Measurements from ENCODE around the gene LPCAT3. TPM values are rescaled to one million over a fixed set of nuclear protein-coding genes. Genes with fewer than 3 reads are reported as not detected.
A peak's percentile ranks its signal among the peaks of the same experiment; 100 is the strongest.

The LPCAT3 gene
- total and polyA plus RNA-seq, 2 of the 13 experiments (the other 11 are each of a cell fraction or from before 2014, with no cell fraction given) = 44.5 to 64.3 TPM

DNA sequence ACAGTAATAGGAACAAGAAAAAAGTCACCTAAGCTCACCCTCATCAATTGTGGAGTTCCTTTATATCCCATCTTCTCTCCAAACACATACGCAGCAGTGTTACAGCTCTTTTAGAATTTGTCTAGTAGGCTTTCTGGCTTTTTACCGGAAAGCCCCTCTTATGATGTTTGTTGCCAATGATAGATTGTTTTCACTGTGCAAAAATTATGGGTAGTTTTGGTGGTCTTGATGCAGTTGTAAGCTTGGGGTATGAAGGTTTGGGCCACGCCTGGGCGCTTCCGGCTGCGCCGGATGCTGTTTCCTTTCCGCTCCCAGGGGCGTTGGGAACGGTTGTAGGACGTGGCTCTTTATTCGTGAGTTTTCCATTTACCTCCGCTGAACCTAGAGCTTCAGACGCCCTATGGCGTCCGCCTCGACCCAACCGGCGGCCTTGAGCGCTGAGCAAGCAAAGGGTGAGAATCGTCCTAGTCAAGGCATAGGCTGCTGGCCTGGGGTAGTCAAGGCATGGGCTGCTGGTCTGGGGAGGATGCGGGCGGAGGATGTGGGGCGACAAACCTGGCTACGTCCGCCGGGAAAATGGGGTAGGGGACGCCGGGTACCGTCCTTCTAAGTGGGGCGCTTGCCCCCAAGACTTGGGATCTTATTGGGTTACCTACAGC is 74.4 kb downstream of the LPCAT3 start, which contains the start of the genes C12orf57 and RNU7-1 (continued):
- peak; percentile 27; the same call in 1 of the 2 replicates for TF ChIP-seq KLF12 (CRISPR knock-in tag; IDR thresholded peaks at IDR 0.05; ENCODE audit: borderline replicate concordance)
- TF ChIP-seq HNRNPUL1 (IDR thresholded peaks at IDR 0.05; ENCODE audit: low read depth, low read length) = no peak
- no peak; the same call in 1 of the 2 replicates for TF ChIP-seq ZNF138 (CRISPR knock-in tag; IDR thresholded peaks at IDR 0.05; ENCODE audit: low read depth)
- TF ChIP-seq ZNF530 (CRISPR knock-in tag; IDR thresholded peaks at IDR 0.05; ENCODE audit: low read depth) = no peak
- TF ChIP-seq HES4 (CRISPR knock-in tag; IDR thresholded peaks at IDR 0.05; ENCODE audit: borderline replicate concordance) = peak; percentile 32; the same call in 1 of the 2 replicates
- TF ChIP-seq ZNF446 (CRISPR knock-in tag; IDR thresholded peaks at IDR 0.05) = no peak
- TF ChIP-seq, protein P1, sequence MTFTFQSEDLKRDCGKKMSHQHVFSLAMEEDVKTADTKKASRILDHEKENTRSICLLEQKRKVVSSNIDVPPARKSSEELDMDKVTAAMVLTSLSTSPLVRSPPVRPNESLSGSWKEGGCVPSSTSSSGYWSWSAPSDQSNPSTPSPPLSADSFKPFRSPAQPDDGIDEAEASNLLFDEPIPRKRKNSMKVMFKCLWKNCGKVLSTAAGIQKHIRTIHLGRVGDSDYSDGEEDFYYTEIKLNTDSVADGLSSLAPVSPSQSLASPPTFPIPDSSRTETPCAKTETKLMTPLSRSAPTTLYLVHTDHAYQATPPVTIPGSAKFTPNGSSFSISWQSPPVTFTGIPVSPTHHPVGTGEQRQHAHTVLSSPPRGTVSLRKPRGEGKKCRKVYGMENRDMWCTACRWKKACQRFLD (CRISPR knock-in tag; IDR thresholded peaks at IDR 0.05; ENCODE audit: borderline replicate concordance) = no peak
- TF ChIP-seq ZNF619 (CRISPR knock-in tag; IDR thresholded peaks at IDR 0.05) = no peak
- peak; percentile 57; the same call in 1 of the 2 replicates for TF ChIP-seq ZMYM4 (CRISPR knock-in tag; IDR thresholded peaks at IDR 0.05)
- peak; percentile 76; the same call in 1 of the 2 replicates for TF ChIP-seq ZNF30 (CRISPR knock-in tag; IDR thresholded peaks at IDR 0.05)
- peak; percentile 22 for TF ChIP-seq IKZF4 (CRISPR knock-in tag; IDR thresholded peaks at IDR 0.05; ENCODE audit: borderline replicate concordance, low read depth, not compliant biosample characterization)
- peak; percentile 82; the same call in 1 of the 2 replicates for TF ChIP-seq ZNF350 (CRISPR knock-in tag; IDR thresholded peaks at IDR 0.05; ENCODE audit: borderline replicate concordance, low read depth)
- peak; percentile 97 for TF ChIP-seq ZNF792 (CRISPR knock-in tag; IDR thresholded peaks at IDR 0.05)
- TF ChIP-seq ZFP36L1 (CRISPR knock-in tag; IDR thresholded peaks at IDR 0.05) = peak; percentile 76; the same call in 1 of the 2 replicates
- TF ChIP-seq ZNF484 (CRISPR knock-in tag; IDR thresholded peaks at IDR 0.05; ENCODE audit: borderline replicate concordance, low read depth) = no peak
- peak; percentile 58 for TF ChIP-seq BORCS8-MEF2B (CRISPR knock-in tag; IDR thresholded peaks at IDR 0.05)
- peak; percentile 10; the same call in 1 of the 2 replicates for TF ChIP-seq ZNF333 (CRISPR knock-in tag; IDR thresholded peaks at IDR 0.05; ENCODE audit: borderline replicate concordance)
- peak; percentile 28; the same call in 1 of the 2 replicates for TF ChIP-seq ZNF329 (CRISPR knock-in tag; IDR thresholded peaks at IDR 0.05; ENCODE audit: low read depth)
- TF ChIP-seq ZNF790 (CRISPR knock-in tag; IDR thresholded peaks at IDR 0.05; ENCODE audit: borderline replicate concordance) = 0 out of 2 replicates have a peak, but pooled peaks have one; percentile 60
- TF ChIP-seq ZNF670 (CRISPR knock-in tag; IDR thresholded peaks at IDR 0.05; ENCODE audit: borderline replicate concordance) = no peak; the same call in 1 of the 2 replicates
- TF ChIP-seq MED1 (CRISPR knock-in tag; IDR thresholded peaks at IDR 0.05) = peak; percentile 99
- TF ChIP-seq, protein P2, sequence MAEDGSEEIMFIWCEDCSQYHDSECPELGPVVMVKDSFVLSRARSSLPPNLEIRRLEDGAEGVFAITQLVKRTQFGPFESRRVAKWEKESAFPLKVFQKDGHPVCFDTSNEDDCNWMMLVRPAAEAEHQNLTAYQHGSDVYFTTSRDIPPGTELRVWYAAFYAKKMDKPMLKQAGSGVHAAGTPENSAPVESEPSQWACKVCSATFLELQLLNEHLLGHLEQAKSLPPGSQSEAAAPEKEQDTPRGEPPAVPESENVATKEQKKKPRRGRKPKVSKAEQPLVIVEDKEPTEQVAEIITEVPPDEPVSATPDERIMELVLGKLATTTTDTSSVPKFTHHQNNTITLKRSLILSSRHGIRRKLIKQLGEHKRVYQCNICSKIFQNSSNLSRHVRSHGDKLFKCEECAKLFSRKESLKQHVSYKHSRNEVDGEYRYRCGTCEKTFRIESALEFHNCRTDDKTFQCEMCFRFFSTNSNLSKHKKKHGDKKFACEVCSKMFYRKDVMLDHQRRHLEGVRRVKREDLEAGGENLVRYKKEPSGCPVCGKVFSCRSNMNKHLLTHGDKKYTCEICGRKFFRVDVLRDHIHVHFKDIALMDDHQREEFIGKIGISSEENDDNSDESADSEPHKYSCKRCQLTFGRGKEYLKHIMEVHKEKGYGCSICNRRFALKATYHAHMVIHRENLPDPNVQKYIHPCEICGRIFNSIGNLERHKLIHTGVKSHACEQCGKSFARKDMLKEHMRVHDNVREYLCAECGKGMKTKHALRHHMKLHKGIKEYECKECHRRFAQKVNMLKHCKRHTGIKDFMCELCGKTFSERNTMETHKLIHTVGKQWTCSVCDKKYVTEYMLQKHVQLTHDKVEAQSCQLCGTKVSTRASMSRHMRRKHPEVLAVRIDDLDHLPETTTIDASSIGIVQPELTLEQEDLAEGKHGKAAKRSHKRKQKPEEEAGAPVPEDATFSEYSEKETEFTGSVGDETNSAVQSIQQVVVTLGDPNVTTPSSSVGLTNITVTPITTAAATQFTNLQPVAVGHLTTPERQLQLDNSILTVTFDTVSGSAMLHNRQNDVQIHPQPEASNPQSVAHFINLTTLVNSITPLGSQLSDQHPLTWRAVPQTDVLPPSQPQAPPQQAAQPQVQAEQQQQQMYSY (CRISPR knock-in tag; IDR thresholded peaks at IDR 0.05) = no peak
- TF ChIP-seq AGO2 (optimal IDR thresholded peaks at IDR 0.05; ENCODE audit: low read depth, low read length) = peak; percentile 87
- TF ChIP-seq PAWR (CRISPR knock-in tag; IDR thresholded peaks at IDR 0.05; ENCODE audit: borderline replicate concordance) = 0 out of 2 replicates have a peak, but pooled peaks have one; percentile 89
- peak; percentile 84 for TF ChIP-seq MIXL1 (CRISPR knock-in tag; IDR thresholded peaks at IDR 0.05)
- TF ChIP-seq SP5 (CRISPR knock-in tag; IDR thresholded peaks at IDR 0.05; ENCODE audit: borderline replicate concordance, low read depth) = peak; percentile 36; the same call in 1 of the 2 replicates

Data from HepG2 (cell line).